ENCODE data around the gene TTC12.

TTC12 gene

GRCh38 chr11:113314389-113315301 is at the start of gene TTC12:
Gene TTC12 (plus strand): TSS chr11:113314583. CDS start chr11:113316258, 1,675 bp downstream.
- no peak for DNase-seq

DNA sequence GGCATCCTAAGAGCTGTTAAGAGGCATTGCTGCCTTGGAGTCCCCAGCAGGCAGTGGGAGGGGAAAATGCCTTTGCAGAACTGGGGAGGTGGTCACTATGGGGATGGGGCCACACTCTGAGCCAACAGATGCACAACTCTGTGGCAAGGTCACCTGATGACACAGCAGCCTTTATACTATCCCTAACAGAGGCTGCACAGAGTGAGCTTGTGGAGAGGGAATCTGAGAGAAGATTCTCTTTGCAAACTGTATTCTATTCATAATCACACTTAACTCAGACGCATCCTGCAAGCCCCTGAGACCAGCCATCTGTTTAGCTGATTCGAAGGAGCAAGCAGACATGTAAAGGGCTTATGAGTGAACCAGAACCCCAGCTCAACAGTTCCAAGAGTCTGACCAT is 49.0 kb upstream of the TTC12 start:
- no peak for DNase-seq

DNA sequence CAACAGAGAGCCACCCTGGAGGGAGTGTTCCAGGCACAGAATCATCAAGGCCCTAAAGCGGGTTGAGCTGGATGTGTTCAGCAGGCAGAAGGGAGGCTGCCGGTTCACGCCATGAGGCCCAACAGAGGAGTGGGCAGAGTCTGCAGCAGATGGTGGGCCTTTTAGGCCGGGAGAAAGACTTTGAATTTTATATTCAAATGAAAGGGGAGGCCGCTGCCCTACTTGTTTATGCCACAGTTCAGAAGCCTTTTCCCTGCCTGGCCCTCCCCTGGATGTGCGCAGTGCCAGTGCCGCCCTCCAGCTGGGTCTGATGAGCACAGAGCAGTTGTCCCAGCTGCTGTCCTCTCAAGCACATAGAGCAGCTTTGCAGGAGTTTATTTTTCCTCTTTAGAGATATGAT is 46.9 kb upstream of the TTC12 start:
- no peak for DNase-seq

DNA sequence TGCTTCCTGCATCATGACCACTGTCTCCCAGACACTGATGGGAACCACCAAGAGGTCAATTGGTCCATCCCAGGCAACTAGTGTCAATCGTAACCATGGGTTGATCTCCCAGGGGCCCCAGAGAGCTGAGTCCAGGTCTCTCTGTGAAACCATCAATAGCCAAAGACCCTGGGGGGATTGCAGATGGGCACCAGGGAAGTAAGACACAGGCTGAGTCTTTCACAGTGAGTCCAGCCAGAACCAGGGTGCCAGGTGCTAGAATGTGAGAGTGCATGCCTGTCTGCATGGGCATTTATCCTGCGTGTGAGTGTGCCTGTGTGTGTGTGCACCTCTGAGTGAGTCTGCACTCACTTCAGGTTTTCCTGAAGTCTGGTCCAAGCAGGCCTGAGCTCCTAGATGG is 45.3 kb upstream of the TTC12 start:
- DNase-seq: no peak

DNA sequence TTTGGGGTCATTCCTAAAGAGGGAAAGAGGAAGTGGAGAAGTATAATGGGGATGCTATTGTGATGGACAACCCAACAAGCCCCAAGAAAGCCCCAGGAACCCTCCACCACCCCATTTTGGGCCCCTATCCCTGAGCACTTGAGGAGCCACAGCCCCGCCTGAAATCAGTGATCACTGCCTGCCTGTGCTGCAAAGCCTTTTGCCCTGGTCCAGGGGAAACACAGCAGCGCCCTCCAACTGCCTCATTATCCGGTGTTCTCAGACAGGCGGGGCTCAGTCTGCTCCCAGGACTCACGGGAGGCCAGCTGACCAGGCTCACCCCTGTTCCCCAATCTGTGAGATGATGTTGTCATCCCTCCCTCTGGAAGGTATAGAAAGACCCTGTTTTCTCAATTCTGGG is 44.7 kb upstream of the TTC12 start:
- DNase-seq: no peak

- no peak for DNase-seq
Measured at GRCh38 chr11:113270080-113270479, 44.3 kb upstream of the TTC12 start.

DNA sequence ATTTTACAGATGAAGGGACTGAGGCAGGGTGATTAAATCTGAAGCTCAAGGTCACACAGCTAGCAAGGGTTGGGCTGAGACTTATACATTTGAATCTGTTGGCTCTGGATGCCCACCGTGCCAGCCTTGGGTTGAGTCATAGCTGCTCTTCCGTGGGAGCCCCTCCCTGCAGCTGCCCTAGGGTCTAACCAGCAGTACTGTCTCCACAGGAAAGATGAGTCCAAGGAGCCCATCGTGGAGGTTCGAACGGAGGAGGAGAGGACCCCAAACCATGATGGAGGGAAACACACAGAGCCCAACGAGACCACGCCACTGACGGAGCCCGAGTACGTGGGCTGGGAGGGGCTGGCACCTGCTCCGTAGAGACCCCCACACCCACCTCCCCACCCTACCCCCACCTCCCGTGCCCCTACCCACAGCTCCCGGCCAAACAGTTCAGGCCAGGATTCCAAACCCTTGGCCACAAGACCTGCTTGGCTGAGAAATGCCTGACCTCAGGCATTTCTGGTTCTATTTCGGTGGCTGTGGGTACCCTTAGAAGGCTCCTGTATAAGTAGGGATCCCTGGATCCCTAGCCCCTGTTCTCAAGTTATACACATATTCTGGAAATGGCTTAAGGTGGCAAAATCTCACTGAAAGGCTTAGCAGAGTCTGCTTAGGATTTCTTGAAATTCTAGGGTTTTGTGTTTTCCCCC is 42.7 kb upstream of the TTC12 start:
- DNase-seq: no peak

- no peak for DNase-seq
Measured at GRCh38 chr11:113272281-113272680, 42.1 kb upstream of the TTC12 start.

GRCh38 chr11:113272927-113273615 is 41.3 kb upstream of the TTC12 start:
- no peak for DNase-seq

DNA sequence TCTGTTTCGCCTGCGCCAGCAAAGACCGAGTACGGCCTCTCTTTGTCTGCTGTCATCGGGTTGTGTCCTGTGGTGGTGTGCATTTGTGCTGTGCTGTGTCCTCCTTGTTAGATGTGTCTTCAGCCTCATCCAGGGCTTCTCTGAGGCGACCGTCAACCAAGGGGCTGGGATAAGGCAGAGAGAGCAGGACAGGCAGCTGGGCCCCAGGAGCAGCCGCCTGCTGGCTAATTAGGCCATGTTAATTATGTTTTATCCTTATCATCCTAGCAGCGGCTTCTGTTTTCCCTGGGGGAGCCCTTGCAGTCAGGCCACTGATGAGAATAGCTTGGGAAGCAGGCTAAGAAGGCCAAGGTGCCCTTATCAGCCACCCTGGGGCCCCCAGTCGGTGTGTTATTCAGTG is 40.7 kb upstream of the TTC12 start:
- DNase-seq: no peak

GRCh38 chr11:113274713-113275582 is 39.4 kb upstream of the TTC12 start:
- DNase-seq: no peak

DNA sequence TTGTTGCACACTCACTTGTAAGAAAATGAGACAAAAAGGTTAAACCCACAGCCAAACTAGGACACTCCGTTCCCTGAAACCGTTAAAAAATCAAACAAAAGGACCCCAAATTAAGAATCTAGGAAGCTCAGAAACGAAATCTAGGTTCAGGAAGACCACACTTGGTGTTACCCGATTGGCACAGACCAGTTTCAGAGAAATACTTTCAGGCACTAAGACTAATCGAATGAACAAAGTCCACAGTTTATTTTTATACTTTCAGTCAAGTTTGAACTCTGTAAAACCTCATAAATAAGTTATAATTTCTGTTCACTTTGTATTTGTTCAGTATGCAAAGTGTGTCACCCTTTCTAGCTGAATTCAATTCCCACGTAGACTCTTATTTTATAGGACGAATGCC is 38.8 kb upstream of the TTC12 start:
- DNase-seq: no peak

GRCh38 chr11:113276466-113276865 is 37.9 kb upstream of the TTC12 start:
- no peak for DNase-seq

GRCh38 chr11:113277907-113278306 is 36.5 kb upstream of the TTC12 start:
- DNase-seq: no peak

GRCh38 chr11:113278481-113278880 is 35.9 kb upstream of the TTC12 start:
- DNase-seq: no peak

GRCh38 chr11:113278925-113279324 is 35.5 kb upstream of the TTC12 start:
- no peak for DNase-seq

GRCh38 chr11:113279591-113279990 is 34.8 kb upstream of the TTC12 start:
- DNase-seq: no peak

- DNase-seq: no peak
Measured at GRCh38 chr11:113281052-113281725, 33.2 kb upstream of the TTC12 start.

GRCh38 chr11:113282898-113283437 is 31.4 kb upstream of the TTC12 start:
- DNase-seq: no peak

GRCh38 chr11:113283881-113284280 is 30.5 kb upstream of the TTC12 start:
- DNase-seq: no peak

GRCh38 chr11:113286009-113286408 is 28.4 kb upstream of the TTC12 start:
- no peak for DNase-seq
